Right renal cortex interstitium (tissue), 3 donors: ENCODE data around the gene ELP5. TPM values are rescaled to one million over a fixed set of nuclear protein-coding genes. Genes with fewer than 3 reads are reported as not detected.

Source experiments
- DNase-seq, 3 donors: peaks; one replicate each; pipeline ENCODE4 v3.0.0-alpha.2; 2013; ENCODE audit warnings: low read depth in 3 of 3, low spot score in 2 of 3
- polyA plus RNA-seq, 3 donors: library from polyadenylated mRNA; unstranded; fragments of 120-200 nt; gene quantifications; one replicate each; pipeline ENCODE4 v1.2.1, GENCODE V29; 2013; ENCODE audit not compliant: insufficient read length in 3 of 3

The ELP5 gene, protein sequence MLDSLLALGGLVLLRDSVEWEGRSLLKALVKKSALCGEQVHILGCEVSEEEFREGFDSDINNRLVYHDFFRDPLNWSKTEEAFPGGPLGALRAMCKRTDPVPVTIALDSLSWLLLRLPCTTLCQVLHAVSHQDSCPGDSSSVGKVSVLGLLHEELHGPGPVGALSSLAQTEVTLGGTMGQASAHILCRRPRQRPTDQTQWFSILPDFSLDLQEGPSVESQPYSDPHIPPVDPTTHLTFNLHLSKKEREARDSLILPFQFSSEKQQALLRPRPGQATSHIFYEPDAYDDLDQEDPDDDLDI
- 10 to 100 TPM; 48.1 to 53.1 (median 51.8) TPM for polyA plus RNA-seq

DNA sequence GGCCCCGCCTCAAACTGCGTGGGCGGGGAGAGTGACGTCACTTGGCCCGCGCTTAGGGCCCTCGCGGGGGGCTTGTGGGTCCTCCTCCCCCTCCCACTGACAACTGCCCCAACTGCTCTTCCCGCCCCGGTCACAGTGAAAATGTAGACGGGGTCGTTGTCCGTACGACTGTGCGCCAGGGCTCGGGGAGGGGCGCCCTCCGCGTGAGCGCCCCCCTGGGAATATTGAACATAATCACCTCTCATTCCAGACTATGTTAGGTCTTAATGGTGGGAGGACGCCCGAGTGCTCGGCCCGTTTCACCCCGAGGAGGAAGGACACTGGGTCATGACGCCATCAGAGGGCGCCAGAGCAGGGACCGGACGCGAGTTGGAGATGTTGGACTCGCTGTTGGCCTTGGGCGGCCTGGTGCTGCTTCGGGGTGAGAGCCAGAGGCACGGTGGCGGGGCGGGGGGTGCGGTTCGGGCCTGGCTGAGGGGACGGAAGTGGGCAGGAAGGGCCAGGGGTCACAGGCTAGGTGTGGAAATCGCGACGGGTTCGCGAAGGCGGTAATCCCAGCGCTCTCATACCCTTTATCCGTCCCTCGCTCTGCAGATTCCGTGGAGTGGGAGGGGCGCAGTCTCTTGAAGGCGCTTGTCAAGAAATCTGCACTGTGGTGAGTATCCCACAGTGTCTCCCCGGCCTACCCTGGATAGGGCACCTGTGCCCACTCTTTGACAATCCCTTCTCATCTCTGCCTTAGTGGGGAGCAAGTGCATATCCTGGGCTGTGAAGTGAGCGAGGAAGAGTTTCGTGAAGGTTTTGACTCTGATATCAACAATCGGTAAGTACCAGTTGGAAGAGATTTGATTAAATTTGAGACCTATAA lies at the start of gene ELP5:
Gene ELP5, plus strand, starts transcription at position 40 of the 868 bp plus-strand sequence. Its CDS starts 336 bp downstream, at position 376.
- DNase-seq = peak; percentile 90 to 92 (median 91)

DNA sequence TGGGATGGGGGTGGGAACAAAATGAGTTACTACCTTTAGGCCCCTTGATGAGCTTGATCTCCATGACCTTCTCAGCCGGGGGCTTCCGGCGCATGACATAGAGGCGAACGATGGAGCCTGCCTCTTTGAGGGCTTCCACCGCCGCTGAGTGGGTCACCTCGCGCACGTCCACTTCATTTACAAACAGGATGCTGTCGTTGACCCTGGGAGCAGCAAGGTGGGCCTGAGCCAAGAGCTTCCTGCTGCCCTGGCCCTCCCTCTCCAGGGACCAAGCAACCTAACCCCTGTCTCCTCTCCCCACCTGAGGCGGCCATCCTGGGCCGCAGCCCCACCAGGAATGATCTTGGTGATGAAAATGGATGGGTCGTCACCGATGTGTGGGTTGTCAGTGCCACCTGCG lies 48.6 kb upstream of the ELP5 start:
- no peak for DNase-seq

DNA sequence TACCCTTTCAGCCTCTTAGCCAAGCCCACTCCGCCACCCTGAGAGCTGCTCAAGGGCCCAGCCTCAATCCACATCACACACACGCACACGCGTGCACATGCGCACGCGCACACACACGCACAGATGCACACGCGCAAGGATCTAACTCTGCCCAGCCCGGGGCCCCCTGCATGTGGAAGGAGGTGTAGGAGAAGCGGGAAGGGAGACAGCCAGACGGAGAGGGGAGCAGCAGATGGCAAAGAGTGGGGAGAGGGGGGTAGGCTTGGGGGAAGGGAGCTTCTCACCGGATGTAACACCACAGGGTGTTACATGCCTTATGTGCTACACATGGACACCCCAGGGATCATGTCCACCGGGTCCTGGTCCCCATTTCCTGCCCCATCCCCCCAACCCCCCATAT lies 47.7 kb upstream of the ELP5 start:
- DNase-seq = no peak

DNA sequence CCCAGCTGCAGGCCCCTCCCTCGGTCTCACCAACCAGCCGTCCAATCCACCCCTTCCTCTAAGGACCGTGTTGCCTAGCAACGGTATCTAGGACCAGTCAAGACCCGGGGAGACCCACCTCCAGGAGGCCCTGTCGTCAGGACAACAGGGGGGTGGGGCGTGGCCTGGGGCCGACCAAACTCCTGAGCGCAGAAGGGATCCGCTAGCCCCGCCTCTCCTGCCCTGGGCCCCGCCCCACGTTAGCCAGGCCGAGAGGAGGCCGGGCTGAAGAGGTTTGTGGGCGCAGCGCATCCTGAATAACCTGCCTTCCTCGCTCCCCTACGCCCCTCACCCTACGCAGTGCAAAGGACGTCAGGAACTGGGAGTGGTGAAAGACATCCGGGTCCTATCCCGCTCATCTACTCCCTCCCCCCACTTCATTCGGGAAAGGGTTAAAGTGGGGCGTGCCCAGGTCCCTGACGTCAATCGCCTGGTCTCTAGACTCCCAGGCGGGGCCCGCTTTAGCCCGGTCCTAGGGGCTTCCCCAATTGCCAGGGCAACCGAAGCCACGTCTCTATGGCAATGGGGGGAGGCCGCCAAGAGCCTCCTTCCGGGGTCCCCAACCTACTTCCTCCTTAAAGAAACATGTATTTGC lies 47.1 kb upstream of the ELP5 start:
- DNase-seq = peak in 2 of 3 donors; percentile 72 to 80

DNA sequence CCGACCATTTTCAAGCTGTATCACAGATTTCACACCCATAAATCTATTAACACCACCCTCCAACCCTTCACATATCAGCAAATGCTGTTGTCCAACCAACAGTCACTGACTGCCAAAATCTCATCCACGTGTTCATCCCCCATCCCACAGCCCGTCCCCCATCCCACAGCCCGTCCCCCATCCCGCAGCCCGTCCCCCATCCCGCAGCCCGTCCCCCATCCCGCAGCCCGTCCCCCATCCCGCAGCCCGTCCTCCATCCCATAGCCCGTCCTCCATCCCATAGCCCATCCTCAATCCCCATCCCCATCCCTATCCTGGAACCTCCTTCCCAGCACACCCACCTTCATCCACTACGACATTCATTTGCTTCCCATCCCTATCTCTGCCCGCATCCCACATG lies 46.5 kb upstream of the ELP5 start:
- DNase-seq = no peak

DNA sequence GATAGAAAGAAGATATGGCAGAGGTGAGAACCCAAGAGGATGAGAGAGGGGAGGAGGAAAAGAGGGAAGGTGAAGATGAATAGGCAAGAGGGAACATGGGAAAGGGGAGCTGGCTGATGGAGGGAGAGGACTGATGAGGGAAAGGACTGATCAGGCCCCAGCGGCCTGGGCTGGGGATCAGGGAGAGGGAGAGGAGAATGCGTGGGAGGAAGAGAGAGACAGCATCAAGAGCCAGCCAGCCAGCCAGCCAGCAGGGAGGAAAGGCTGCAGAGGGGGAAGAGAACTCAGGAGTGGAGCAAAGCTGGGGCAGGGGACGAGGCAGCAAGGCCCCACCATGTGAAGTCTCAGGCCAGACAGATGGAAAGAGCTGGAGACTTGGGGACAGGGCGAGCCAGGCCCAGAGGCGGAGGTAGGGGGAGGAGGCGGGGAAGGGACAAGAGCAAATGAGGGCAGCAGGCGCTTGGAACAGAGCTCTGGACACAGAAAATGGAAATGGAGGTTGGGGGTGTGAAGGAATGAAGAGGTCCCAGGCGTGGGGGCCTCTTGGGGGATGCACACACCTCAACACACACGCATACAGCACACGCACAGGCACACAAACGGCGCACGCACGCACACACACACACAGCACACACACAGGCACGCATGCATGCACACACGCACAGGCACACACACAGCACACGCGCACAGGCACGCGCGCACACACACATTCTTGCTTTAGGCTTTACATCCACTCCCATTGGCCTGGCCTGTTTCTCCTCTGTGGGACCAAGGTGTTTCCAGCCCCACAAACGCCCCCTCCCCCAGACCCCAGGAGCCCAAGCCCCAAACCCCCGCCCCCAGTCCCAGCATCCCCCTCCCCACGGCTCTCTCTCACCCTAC lies 44.7 kb upstream of the ELP5 start:
- no peak for DNase-seq

DNA sequence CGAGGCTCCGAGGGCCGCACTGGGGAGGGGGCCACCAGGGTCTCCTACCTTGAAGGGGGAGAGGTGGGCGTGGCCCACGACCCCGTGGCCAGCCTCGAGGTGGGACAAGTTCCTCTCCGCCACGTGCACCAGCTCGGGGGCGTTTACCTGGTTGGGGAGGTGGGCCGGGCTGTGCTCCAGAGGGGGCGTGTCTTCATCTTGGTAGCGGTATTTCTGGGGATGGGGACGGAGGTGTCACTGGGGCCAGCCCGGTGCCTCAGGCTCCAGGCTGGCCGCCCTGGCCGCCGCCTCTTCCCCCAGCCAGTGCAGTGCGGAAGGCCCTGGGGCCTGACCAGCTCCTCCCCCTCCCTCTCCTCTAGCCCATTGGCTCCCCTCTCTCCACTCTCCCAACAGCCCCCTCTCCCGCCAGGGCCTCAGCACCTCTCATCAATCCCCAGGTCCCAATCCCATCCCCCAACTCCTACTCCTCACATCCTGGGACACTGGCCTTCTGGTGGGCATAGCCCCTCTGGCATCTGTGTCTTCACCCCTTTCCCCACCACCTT lies 43.9 kb upstream of the ELP5 start:
- DNase-seq = no peak

DNA sequence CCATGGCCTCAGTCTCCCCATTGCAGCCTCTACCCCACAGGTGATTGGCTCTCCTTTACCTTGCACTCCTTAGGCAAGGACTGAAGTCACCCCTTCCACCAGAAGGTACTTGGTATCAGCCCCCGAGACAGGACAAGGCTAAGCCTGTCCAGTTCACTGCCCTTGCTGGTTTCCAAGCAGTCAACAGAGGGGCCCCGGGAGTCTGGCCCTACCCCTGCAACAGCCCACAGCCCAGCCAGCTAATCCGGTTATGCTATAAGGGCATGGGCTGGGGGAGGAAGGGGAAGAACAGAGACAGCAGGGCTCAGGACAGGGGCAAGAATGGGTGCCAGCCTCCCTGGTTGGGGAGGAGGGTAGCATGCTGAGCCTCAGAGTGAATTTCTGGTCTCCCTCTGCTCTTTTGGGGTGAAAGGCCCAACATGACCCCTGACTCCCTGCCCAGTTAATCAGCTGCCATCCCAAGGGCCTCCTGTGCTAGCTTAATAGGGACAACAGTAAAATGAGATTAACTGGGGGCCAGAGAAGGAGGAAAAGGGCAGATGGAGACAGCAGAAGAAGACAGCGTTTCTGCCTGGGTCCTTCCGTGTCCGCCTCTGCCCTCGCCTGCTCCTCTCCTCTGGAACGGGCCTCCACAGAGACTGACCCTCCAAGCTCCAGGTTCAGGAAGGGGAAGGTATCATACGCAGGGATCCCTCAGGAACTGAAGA lies 43.1 kb upstream of the ELP5 start:
- DNase-seq = no peak

DNA sequence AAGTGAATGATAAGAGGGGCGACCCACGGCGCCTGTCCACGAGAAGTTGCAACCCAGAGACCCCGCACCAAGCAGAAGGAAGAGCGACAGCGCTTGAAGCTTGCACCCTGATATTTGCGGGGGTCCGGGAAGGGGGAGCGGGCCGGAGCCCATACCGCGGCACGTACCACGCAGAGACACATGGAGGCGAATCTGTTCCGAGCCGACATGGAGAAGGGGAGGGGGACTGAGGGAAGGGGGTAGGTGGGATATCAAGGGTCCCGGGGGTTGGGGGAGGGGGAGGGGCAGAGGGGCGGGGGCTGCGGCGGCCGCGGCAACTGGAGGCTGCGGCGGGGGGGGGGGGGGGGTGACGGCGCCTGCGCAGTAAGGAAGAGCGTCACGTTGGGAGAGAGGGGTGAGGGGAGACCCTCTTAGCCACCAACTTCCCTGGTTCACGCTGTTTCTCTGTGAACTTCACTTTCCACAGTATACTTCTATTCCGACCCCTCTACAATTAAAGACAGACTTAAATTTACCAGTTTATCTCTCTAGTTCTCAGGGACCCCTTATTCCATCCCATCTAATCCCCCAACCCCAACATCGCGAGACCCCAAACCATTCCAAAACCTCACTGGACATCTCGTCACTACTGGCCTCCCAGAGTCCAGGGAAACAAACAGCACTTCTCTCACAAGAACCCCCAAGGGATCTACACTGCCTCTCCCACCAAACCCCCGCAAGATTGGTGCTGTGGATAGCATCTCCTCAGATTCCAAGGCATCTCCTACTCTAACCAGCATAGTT lies 40.3 kb upstream of the ELP5 start:
- DNase-seq = no peak

DNA sequence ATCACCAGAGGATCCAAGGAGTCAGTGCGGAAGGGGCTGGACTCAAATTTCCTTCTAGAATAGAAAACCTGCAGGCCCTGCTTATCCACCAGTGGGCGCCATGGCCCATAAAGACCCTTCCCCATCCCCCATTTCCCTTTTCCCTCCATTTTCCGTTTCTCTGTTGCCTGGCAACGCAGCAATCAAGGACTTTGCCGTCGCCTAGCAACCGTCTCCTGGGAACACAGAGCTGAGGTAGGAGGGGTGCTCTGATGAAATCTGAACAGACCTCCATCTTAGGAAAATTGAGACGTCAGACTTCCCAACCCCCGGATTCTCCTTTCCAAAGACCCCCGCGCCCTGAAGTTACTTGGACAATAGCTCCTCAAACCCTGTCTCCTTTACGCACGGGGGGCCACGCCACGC lies 38.1 kb upstream of the ELP5 start:
- peak; percentile 90 to 93 (median 92) for DNase-seq

DNA sequence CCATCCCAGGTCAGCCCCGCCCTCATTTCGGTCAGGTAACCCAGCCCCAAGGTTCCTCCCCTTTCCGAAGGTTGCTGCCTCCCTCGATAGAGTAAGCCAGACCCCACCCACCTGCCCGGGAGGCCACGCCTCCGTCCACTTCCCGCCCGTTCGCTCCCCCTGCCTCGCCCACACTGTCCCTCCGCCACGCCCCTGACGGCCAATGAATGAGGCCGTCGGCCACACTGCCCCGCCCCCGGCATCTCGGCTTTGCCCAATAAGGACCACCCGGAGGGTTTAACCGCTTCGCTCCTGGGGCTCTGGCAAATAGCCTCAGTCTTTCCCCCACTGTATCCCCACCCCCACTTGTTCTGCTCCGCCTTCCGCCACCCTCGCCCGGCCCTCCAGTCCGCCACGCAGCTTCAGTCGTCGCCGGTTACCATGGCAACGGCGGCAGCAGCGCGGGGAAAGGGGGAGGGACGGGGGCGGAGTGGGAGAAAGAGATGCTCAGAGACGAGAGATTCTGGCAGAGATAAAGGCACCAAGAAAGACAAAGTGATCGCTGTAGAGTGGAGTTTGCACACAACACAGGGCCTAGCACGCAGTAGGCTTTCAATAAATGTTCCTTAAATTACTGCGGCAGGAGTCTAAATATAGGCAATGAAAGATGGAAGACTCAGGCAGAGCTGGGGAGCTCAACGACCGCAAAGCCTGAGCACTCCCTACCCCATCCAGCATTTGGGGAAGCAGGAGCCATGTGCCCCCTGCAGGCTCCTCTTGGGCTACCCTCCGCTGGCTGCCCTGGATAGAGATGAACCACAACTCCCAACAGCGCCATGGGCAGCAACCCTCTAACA lies 37.5 kb upstream of the ELP5 start:
- peak; percentile 96 for DNase-seq

DNA sequence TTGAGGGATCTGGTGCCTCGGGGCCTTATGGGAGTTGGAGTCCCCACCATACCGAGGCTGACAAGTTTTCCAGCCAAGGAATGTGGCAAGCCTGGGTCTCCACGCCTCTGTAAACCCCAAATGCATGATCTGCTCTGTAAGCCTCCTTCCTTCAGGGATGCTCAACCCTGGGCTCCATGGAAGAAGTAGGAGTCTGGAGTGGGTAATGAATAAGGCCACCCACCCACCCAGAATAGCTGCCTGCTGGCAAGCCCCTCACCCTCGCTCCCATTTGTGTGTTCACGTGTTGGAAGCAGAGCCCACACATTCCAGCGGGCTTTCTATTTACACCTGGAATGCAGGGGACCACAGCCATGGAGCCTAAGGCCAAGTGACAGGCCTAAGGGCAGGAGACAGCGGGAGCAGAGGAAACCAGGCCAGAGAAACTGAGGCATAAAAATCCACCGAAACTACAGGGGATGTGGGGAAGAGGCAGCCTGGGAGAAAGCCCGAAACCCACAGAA lies 36.8 kb upstream of the ELP5 start:
- peak in 1 of 3 donors; percentile 86 for DNase-seq

DNA sequence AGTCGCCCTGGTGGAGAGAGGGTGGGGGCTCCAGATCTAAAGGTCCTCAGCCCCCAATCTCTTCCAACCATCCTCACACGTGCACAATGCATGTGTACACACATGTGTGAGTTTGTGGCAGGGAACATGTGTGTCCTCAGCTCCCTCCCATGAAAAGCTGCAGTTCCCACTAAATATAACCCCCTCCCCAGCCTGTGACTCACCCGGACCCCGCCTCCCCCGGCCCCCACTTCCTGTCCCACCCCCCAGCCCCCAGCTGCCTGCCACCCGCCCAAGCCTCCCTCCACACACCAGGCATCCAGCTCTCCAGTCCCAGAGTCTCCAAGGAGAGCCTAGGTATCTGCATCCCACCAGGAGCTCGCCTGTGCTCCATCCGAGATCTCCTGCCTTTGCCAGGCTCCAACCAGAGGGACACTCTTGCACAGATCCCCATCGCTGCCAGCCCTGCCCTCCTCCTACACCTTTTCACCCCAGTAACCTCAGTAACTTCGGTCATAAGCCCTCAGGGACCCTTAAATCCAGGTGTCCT lies 36.3 kb upstream of the ELP5 start:
- DNase-seq = no peak

DNA sequence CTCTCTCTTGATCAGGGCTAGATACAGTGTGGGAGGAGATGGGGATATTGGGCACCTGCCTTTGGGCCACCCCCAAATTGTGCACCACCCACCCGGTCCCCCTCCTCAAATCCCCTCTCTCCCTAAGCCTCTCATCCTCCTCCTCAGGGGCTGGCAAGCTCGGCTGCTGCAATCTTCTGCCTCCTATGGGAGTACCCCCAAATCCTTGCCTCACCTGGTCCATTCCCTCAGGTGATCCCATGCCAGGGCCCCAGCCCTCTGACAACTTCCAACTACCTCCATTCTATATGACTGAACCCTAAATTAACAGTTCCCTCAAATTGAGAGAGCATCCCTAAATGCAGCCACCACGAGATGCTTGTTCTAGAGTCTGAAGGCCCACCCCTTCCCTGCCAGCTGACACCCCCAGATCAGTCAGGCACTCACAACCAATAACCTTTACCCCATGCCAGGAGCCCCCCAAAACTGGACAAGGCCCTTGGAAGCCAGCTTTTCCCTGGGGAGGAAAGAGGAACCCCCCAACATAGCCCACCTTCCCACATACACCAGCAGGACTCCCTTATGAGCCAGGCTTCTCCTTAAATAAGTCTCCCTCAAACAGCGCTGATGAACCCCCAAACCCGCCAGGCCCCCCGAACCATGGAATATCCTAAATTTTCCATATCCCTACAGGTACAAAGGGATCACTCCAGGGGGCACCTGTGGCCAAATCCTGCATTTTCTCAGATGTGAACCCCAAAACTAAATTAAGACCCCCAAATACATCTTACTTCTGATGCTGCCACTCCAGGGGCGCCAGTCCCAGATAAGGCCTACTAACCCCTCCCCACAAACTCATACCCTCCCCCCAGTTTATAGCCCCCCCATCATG lies 35.5 kb upstream of the ELP5 start:
- no peak for DNase-seq

DNA sequence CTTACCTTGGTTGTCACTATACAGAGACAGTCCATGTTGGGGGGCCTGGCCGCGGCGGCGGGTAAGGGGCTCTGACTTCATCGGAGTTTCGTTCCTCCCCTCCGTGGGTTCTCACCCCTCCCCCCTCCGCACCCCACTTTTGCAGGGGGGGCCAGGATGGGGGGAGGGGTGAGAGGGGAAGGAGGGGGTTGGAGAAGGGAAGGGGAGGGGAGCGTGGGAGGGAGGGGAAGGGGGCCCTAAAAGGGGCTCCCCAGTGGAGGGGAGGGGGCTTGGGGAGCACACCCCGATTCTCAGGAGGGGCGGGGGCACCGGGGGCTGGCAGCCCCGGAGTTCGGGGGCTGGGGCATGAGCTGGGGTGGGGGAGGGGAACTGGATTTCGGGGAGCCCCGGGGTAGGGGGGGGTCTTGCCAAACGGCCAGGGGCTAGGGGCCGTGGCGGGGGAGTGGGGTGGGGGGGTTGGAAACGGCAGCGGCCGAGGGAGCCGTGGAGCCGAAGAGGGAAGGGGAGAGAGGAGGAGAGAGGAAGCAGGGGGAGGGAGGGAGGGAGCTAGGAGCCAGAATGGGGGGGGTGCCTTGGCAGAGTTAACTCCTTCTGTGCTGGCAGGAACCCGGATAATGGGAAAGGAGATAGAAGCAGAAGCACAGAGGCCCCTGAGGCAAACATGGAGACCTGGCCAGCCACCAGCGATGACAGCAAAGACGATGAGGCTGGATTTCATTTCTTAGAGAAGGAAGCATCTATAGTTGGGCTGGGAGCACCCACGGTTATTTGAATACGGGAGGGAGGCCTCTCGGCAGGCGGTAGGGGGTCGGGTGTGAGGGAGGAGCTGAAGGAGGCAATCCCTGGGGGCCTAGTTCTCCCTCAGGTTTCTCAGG lies 34.7 kb upstream of the ELP5 start:
- DNase-seq = no peak
